Astrocyte of the spinal cord (primary cell): Measurements from ENCODE around the gene FCHSD2.
"Not testable (repeated sequence)": the region's sequence is repeated elsewhere in the genome, so short reads cannot be mapped to it uniquely, and the experiment has no call there.

Source experiments
- DNase-seq: peaks from one replicate; pipeline ENCODE4 v3.0.0; 2011; ENCODE audit warnings: low read depth, low spot score
- H3K4me3 ChIP-seq: 2 replicates; pipeline ENCODE4 v1.5.1; 2011; ENCODE audit warnings: low read depth, mild to moderate bottlenecking, low read length, moderate library complexity
- CTCF ChIP-seq: IDR thresholded peaks from 2 replicates; pipeline ENCODE4 v1.5.1; 2012; ENCODE audit warnings: low read depth, mild to moderate bottlenecking, low read length, inconsistent platforms
- in situ Hi-C: cut with HindIII; loops from 2 replicates; pipeline ENCODE4 v1.10.0; 2017; ENCODE audit warnings: low sequenced_read_pairs

Gene FCHSD2

GRCh38 chr11:73124800-73125199, 17.3 kb downstream of the FCHSD2 start:
- in situ Hi-C loops: no loop called here
- H3K4me3 ChIP-seq: no peak overlapping the region
- DNase-seq: no peak
- no peak for TF ChIP-seq CTCF

GRCh38 chr11:73123892-73124291, 18.2 kb downstream of the FCHSD2 start:
- H3K4me3 ChIP-seq, in situ Hi-C loops, DNase-seq: not testable (repeated sequence)

GRCh38 chr11:73121692-73122091, 20.4 kb downstream of the FCHSD2 start:
- no peak for TF ChIP-seq CTCF
- in situ Hi-C loops: no loop called here
- no peak overlapping the region for H3K4me3 ChIP-seq
- DNase-seq: no peak

- TF ChIP-seq CTCF: no peak
- no peak for DNase-seq
- no peak overlapping the region for H3K4me3 ChIP-seq
- in situ Hi-C loops: no loop called here
Observed at GRCh38 chr11:73117071-73117470, 25.0 kb downstream of the FCHSD2 start.

- DNase-seq: no peak
- no peak overlapping the region for H3K4me3 ChIP-seq
- TF ChIP-seq CTCF: no peak
- in situ Hi-C loops: no loop called here
Observed at GRCh38 chr11:73116636-73117035, 25.5 kb downstream of the FCHSD2 start.

- no peak overlapping the region for H3K4me3 ChIP-seq
- TF ChIP-seq CTCF: no peak
- DNase-seq: no peak
- in situ Hi-C loops: no loop called here
Observed at GRCh38 chr11:73114835-73115220, 27.3 kb downstream of the FCHSD2 start.

GRCh38 chr11:73114110-73114834, 27.8 kb downstream of the FCHSD2 start:
- no peak for TF ChIP-seq CTCF
- no peak for DNase-seq
- H3K4me3 ChIP-seq: no peak overlapping the region
- in situ Hi-C loops: no loop called here
